Kidney (tissue), 14 donors: ENCODE results near the gene RASAL2. TPM values are rescaled to one million over a fixed set of nuclear protein-coding genes. Genes with fewer than 3 reads are reported as not detected.
"Not testable (repeated sequence)": the region's sequence is repeated elsewhere in the genome, so short reads cannot be mapped to it uniquely, and the experiment has no call there.

Experiments
- DNase-seq, 5 donors: peaks; one replicate each; pipeline ENCODE4 v3.0.0-alpha.2; 2013 to 2020
- FAIRE-seq: peaks from 2 replicates; lab custom pipeline; 2012; peaks lifted over from hg19 to GRCh38; lab: Jason Lieb, UNC
- H3K27ac ChIP-seq, 2 donors: one replicate each; pipeline ENCODE4 v1.7.0; 2013; ENCODE audit warnings: low read depth in 2 of 2, low read length in 2 of 2, inconsistent platforms in 1 of 2
- H3K27me3 ChIP-seq: one replicate; pipeline ENCODE4 v1.7.1; 2013; ENCODE audit warnings: low read length, inconsistent platforms; ENCODE audit not compliant: control insufficient read depth, insufficient read depth
- H3K36me3 ChIP-seq, 3 donors: one replicate each; pipeline versions ENCODE4 v1.7.0 to v1.7.1; 2013; ENCODE audit warnings: low read length in 3 of 3, control low read depth in 1 of 3, inconsistent platforms in 1 of 3; ENCODE audit not compliant: insufficient read depth in 3 of 3, control insufficient read depth in 2 of 3
- H3K4me1 ChIP-seq, 3 donors: one replicate each; pipeline versions ENCODE4 v1.7.0 to v1.7.1; 2013; ENCODE audit warnings: low read length in 3 of 3, inconsistent platforms in 1 of 3, low read depth in 1 of 3; ENCODE audit not compliant: control insufficient read depth in 2 of 3, insufficient read depth in 2 of 3
- H3K4me3 ChIP-seq, 3 donors: one replicate each; pipeline versions ENCODE4 v1.7.0 to v1.8.1; 2013; ENCODE audit warnings: low read length in 3 of 3, control low read depth in 1 of 3, inconsistent platforms in 1 of 3
- H3K9ac ChIP-seq, 3 donors: one replicate each; pipeline versions ENCODE4 v1.7.0 to v1.7.1; 2013; ENCODE audit warnings: low read length in 3 of 3, control low read depth in 1 of 3, inconsistent platforms in 1 of 3
- H3K9me3 ChIP-seq, 3 donors: one replicate each; pipeline versions ENCODE4 v1.7.0 to v1.7.1; 2013; ENCODE audit warnings: low read length in 3 of 3, control low read depth in 1 of 3, inconsistent platforms in 1 of 3; ENCODE audit not compliant: control insufficient read depth in 2 of 3, insufficient read depth in 1 of 3
- intact Hi-C: fragments of 100-400 bp; cut with DNase I; formaldehyde crosslinking; loops from one replicate; pipeline ENCODE4 v1.11.1; 2022
- polyA plus RNA-seq: library from polyadenylated mRNA; stranded (reverse); fragments of 350-450 nt; fragmentation: Illumina TruSeq; extraction: RNeasy Lipid Tissue Mini Kit (QIAGEN cat#74804); gene quantifications from one replicate; pipeline ENCODE4 v1.2.3, GENCODE V29; 2014; ENCODE audit warnings: low read depth, low replicate concordance; ENCODE audit not compliant: insufficient read depth
- total RNA-seq: library from RNA; stranded (reverse); fragmentation: NEBNext Ultra II Directional; extraction: Animal tissue kit (Norgen Biotek cat#: 25700); gene quantifications from one replicate; pipeline ENCODE4 v1.2.1, GENCODE V29; 2021
- TF ChIP-seq, protein P1 (sequence below): IDR thresholded peaks from 3 replicates; pipeline ENCODE4 v1.5.1; 2012; ENCODE audit warnings: mild to moderate bottlenecking, moderate library complexity, borderline replicate concordance; ENCODE audit not compliant: insufficient read depth; ENCODE audit errors: extremely low read depth
- donor health status: control.
- donor health status: control.
- donor health status: control.
- donor health status: control.
- donor health status: control.
- donor health status: DM: yes; HTN: yes; CAD: no.
- donor health status: Normal renal cell carcinoma (clear cell type).

The RASAL2 gene
- total and polyA plus RNA-seq, 2 donors from 2014 or later = 2.2 to 26.5 TPM

DNA sequence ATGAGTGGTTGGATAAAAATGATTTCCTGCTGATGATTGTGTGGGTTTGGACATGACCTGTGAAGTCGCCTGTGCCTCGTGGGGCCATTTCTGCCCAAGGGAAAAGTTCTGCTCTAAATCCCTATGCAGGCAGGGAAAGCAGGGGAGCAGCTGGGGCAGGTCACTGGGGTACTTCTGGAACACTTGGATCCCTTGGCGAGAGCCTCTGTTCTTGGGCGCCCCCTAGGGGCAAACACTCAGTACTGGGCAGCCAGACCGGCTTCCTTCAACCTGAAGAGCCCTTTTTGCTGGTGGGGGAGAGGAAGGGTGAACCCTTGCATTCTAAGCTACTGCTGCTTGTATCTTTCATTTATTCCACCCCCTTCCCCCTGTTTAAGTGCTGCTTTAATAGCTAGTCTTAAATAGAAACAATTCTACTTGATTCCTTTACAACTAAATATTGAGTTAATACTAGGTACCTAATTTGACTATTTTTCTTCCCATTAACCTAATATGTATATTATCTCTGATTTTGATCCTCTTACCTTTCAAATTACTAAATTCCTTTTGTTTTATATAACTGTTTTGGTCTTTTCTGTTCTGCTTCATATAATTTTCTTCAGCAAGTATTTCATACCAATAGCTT is 407.9 kb downstream of the RASAL2 start:
- TF ChIP-seq, protein P1, sequence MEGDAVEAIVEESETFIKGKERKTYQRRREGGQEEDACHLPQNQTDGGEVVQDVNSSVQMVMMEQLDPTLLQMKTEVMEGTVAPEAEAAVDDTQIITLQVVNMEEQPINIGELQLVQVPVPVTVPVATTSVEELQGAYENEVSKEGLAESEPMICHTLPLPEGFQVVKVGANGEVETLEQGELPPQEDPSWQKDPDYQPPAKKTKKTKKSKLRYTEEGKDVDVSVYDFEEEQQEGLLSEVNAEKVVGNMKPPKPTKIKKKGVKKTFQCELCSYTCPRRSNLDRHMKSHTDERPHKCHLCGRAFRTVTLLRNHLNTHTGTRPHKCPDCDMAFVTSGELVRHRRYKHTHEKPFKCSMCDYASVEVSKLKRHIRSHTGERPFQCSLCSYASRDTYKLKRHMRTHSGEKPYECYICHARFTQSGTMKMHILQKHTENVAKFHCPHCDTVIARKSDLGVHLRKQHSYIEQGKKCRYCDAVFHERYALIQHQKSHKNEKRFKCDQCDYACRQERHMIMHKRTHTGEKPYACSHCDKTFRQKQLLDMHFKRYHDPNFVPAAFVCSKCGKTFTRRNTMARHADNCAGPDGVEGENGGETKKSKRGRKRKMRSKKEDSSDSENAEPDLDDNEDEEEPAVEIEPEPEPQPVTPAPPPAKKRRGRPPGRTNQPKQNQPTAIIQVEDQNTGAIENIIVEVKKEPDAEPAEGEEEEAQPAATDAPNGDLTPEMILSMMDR = peak; percentile 75
- Histone ChIP-seq H3K27ac (no peak overlapping the region), H3K4me1 (no peaks in the 10 kb centered on the region), H3K4me3 (no peak overlapping the region), H3K9ac (no peak overlapping the region), H3K36me3 (no peaks in the 10 kb centered on the region), H3K27me3 (no peaks in the 10 kb centered on the region), H3K9me3 (no peaks in the 10 kb centered on the region)
- DNase-seq (peak; percentile 77 to 88 (median 83)), FAIRE-seq (no peak)
- intact Hi-C loops = loop anchor here (10.0 kb wide), 1 partner anchor 197 kb away; no protein-coding TSS in a partner anchor

DNA sequence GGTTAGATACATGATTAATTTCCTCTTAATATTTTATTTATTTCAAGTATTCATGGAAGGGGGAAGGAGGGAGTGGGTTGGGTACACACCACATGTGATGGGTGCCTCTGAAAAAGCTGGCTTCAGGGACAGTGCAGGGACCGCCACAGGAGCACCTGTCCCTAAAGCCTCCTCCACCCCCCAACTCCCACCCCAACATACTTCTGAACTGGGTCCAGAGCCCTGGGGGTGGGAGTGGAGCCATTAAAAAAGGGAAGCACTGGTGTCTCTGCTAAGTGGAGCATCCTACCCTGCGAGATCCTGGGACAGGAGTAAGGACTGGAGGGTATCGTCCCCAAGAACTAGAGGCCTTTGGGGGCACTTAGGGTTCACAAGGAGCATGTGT is 408.4 kb downstream of the RASAL2 start:
- Histone ChIP-seq H3K4me3 (no peak overlapping the region), H3K4me1 (no peaks in the 10 kb centered on the region), H3K27me3 (no peaks in the 10 kb centered on the region), H3K36me3 (no peaks in the 10 kb centered on the region), H3K27ac (no peak overlapping the region), H3K9me3 (no peaks in the 10 kb centered on the region), H3K9ac (no peak overlapping the region)
- TF ChIP-seq, protein P1 = no peak
- FAIRE-seq (no peak), DNase-seq (no peak)
- intact Hi-C loops = loop anchor here (10.0 kb wide), 1 partner anchor 198 kb away; no protein-coding TSS in a partner anchor

DNA sequence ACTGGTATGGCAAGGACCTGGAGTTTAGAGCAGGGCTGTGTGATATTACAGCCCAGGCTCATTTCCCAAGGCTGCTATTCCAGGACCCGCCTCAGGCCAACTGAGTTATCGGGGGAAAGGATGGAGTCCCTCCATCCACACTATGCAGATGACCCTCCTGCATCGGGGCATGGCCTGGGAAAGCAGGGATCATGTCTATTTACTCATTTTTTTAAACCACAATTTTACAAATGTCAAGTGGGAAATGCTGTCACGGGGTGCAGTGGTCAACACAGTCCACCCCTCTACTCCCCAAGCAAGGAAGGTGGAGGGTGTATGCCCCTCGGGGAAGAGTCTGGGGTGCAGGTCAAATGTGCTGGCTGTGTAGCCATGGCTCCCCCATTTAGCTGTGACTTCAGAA is 409.0 kb downstream of the RASAL2 start:
- no peak overlapping the region for H3K4me3 ChIP-seq
- DNase-seq (no peak), FAIRE-seq (no peak)
- H3K27me3 ChIP-seq = no peaks in the 10 kb centered on the region
- intact Hi-C loops = loop anchor here (10.0 kb wide), 1 partner anchor 198 kb away; no protein-coding TSS in a partner anchor
- TF ChIP-seq, protein P1 = no peak
- H3K27ac ChIP-seq = no peak overlapping the region
- no peak overlapping the region for H3K9ac ChIP-seq
- H3K9me3 ChIP-seq = no peaks in the 10 kb centered on the region
- no peaks in the 10 kb centered on the region for H3K36me3 ChIP-seq
- no peaks in the 10 kb centered on the region for H3K4me1 ChIP-seq

DNA sequence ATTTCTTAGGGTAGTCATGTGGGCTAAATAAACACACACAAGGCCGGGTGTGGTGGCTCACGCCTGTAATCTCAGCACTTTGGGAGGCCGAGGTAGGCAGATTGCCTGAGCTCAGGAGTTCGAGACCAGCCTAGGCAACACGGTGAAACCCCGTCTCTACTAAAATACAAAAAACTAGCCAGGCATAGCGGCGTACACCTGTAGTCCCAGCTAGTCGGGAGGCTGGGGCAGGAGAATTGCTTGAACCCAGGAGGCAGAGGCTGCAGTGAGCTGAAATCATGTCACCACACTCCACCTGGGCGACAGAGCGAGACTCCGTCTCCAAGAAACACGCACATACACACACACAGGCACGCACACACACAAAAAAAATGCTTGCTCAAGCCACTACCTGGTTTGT is 409.4 kb downstream of the RASAL2 start:
- not testable (repeated sequence) for H3K4me3 ChIP-seq, H3K27me3 ChIP-seq, H3K36me3 ChIP-seq, H3K9me3 ChIP-seq, H3K4me1 ChIP-seq, DNase-seq, H3K9ac ChIP-seq, FAIRE-seq, H3K27ac ChIP-seq
- intact Hi-C loops = loop anchor here (10.0 kb wide), 1 partner anchor 199 kb away; no protein-coding TSS in a partner anchor
